Measurements from ENCODE around the gene ADAM10.

Gene ADAM10

DNA sequence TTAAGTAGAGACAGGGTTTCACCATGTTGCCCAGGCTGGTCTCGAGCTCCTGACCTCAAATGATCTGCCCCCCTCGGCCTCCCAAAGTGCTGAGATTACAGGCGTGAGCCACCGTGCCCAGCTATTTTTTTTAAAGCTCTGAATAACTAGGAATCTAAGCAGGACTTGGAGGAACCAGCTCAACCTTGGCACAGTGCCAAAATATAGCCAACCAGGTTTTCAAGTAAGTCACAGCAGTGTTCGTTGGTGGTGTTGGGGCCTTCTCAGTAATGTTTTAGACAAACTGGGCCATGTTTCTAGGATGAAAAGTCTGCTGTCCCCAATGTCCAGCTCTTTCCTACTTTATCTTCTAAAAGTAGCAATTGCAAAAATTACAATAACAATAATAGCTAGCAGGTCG is 6.4 kb upstream of the ADAM10 start:
- DNase-seq: no peak

DNA sequence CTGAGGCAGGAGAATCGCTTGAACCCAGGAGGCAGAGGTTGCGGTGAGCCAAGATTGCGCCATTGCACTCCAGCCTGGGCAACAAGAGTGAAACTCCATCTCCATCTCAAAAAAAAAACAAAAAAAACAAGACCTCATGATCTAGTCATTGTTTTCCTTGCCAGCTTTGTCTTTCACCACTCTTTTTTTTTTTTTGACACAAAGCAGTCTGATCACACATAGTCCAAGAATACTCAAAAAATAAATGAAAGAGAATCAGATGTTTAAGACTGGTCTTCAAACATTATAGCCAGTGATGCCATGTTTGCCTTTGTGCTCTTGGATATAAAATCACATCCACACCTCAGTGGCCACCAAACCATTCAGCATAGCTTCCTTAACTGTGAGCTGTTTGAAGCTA is 5.8 kb upstream of the ADAM10 start:
- DNase-seq: no peak

DNA sequence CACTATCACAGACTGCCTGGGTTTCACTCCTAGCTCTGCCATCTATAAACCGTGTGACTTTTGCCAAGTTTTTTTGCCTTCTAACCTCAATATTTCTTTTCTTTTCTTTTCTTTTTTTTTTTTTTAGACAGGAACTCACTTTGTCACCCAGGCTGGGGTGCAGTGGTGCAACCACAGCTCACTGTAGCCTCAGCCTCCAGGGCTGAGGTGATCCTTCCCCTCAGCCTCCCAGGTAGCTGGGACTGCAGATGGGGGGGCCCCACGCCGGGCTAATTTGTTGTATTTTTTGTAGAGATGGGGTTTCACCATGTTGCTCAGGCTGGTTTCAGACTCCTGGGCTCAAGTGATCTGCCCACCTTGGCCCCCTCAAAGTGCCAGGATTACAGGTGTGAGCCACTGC is 3.2 kb upstream of the ADAM10 start:
- DNase-seq: no peak

DNA sequence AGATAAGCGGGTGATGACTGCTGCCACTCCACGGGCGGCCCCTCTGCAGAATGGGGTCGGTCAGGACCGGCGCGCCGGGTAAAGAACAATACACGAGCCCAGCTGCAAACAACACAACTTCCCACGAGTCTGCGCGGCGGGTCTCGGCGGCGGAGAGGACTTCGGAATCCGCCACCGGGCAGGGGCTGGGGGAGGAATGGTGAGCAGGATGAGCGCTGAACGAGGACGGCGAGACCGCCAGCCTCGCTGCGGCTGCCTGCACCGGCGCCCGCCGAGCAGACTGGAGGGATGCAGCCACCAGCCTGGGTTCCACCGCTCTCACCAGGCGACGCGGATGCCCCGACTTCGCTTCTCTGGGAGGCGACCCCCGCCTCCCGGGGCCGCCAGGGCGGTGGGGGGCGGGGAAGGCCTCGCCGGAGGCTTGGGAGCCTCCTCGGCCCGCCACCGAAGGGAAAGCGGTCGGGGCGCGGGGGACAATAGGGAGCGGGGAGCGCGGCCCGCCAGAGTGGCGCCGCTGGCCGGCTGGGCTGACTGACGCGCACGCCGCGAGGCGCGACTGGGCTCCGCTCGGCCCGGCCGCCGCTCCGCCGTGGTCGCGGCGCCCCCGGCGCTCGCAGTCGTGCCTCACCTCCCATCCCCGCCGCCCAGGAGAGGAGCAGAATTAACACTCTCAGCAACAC is 515 bp downstream of the ADAM10 start:
- no peak for DNase-seq

DNA sequence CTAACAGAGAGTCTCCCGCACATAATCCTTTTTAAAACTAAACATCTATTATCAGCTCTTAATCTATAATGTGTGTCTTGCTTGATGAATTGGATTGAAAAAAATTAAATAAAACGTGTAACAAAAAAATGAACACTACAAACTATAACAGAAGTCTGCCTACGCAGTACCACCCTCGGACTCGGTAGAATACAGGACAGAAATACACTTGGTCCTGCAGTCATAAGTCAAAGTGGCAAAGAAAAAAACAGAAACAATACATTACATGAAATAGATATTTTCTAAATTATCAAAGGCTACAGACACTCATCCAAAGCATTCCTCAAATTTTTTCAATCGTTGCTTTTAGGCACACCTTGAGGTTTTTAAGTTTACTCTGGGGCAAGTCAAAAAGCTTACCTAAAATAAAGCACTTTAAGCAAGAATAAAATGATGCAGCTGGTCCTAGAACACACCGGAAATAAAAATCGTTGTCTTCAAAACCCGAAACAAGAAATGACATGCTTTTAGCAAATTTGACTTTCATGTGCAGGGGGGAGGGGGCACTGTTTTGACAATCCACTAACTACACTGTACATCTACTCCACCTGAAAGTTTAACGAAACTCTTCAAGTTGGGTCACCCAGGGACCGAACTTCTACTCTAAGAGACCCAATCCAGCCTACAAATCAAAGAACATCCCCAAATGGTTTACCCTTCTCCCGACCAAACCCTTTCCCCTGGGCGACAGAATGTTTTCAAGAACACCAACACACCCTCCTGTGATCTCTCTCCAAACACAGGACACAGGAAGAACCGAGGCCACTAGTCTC is 1.3 kb downstream of the ADAM10 start:
- DNase-seq: no peak

DNA sequence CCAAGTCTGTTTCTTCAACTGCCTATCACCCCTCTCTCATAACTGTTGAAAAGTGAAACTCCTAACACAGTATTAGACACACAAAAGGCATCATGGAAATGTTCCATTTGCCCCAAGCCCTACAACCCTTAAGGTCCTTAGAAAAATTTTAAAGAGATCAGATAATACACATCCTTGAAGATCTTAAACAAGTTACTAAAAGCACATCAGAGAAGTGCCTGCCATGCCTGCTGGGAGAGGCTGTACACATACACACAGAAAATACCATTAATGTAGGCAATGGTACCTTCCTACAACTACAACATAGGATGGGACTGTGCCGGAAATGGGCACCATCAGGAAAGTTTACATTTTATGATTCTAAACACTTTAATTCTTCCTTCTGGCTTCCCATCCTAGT is 3.3 kb downstream of the ADAM10 start:
- no peak for DNase-seq

DNA sequence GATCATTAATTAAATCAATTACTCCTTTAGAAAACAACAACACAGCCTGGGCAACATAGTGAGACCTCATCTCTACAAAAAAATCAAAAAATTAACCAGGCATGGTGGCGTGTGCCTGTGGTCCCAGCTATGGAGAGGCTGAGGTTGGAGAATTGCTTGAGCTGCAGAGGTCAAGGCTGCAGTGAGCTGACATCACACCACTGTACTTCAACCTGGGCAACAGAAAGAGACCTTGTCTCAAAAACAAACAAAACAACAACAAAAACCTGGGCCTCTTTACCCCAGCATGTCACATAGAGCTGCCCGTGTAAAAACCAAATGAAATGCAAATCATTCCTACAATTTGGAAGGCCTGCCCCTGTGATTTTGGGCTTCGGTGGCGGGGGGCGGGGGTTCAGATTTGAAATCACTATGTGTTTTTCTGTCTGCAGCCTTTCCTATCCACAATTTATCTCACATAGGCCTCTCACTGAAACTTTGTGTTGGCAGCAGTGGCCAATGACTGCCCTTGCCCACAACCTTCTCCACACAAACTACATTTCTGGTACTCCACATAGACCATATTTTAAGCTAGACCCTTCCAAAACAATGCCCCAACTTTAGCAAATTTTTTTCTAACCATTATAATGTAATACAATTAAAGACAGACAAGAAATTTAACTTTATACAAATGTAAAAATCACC is 6.5 kb downstream of the ADAM10 start:
- DNase-seq: no peak

DNA sequence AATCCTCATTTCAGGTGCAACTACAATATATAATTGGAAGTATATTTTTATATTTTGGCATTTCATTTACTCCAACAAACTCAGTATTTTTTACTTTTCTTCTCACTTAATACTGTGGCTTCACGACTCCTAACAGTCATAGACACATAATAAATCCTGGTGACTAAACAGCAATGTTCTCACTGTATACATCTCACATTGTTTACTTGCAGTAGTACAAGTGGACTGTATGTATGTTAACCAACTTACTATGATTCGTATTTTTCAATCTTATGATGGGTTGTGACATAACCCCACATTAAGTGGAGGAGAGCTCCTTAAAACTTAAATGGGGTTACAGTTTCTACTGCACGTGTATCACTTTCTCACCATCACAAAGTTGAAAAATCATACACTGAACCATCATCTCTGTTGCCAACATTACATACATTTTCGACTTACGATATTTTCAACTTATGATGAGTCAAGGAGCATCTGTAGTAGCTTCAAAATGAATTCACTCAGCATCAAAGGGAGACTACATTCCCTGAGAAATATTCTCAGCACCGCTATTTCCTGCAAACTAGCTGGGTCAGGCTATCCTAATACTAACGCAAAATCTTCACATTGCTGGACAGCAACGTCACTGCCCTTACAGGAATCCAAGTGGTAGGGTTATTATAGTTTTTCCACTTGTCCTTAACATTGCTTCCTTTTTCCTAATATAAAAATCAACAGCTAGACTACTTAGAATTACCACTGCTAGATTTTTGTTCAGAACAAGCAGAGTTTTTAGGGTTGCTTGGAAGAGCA is 7.3 kb downstream of the ADAM10 start:
- DNase-seq: no peak

DNA sequence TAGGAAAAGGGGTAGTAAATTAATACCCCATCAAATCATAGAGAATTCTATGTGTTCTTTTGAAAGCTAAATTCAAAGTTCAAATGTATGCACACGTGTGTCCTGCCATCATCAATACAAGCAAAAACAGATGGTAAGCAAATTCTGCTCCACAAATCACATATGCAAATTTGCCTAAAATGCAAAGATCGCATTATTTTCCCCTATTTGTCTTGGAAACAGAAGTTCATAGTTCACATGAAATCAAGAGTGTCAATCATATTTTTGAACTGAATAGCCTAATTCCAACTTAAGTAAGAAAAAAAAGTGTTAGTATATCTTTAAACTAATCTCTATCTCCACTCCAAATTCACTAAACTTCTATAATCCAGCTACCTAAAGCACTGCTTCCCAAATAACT is 8.5 kb downstream of the ADAM10 start:
- DNase-seq: no peak

DNA sequence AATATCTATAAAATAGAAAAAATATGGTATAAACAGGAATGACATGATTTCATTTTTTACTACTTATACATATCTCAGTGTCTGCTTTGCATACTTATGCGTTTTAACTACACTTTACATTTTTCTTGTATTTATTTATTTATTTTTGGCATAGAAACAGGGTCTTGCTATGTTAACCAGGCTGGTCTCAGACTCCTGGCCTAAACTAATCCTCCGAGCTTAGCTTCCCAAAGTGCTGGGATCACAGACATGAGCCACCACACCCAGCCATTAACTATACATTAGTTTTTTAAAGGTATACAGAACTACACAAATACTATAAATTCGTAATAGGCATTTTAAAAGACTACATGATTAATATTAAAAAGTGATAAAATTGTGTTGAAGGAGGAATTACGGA is 9.1 kb downstream of the ADAM10 start:
- no peak for DNase-seq

DNA sequence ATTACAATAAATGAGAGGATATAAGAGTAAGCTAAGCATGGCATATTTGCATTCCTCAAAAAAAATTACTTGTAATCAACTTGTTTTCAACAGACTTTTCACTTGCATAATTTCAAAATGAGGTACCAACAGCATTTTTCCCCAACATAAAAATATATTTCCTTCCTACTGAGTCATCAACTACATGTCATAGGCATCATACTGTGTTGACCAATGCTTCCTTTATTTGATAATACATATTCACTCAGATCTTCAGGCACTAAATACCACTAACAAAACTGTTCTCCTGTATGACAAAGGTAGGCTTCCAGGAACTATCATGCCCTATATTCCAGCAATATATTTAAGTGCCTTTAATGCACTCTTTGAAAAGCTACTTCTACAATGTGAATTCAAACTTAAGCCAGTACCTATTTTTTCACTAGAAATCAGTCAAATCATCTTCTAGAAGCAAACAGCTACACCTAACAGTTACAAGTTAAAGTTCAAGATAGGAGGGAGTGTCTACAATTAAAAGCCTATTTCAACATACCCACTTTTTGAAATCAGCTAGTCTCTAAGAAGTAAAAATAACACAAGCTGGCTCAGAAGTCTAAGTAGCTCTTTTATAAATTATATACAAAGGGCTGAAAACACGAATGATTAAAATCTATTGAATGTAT is 11.3 kb downstream of the ADAM10 start:
- DNase-seq: no peak

DNA sequence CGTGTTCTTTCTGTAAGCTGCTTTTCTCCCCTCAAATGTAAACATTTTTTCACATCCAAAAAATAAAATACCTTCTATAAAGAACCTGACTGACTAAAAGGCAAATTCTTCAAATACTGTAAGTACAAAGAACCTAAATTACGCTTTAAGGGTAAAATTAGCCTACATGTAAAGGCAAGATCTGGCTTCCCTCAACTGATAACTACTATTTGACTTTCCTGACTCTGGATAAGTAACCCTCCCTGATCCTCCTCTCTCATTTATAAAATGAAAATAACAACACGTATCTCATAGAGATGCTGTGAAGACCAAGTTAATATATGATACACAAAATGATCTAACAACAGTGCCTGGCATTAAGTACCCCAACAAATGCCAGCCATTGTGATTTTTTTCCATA is 12.2 kb downstream of the ADAM10 start:
- no peak for DNase-seq

DNA sequence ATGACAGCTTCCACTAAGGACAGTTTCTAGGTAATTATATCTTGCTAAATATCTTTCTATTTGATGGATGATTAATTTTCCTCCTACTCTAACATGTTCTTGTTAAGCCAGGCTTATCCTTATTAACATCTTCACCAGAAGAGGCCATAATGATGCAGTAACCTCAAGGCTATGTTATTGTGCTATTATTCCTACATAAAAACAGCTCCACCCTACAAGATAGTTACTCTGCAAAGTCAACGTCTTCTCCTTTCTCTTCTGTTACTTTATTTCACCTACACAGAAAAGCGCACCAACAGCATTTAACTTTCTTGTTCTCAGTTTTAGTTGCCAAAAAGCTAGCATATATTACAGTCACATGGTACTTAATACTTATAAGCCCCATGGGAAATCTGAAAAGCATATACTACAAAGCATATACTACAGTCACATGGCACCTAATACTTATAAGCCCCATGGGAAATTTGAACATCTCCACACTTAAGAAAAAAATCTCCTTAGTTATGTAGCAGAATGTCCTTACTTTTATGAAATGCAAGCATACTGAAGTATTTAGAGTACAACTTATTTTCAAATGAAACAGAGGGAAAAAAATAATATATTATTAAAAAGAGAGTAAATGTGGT is 13.4 kb downstream of the ADAM10 start:
- DNase-seq: no peak

DNA sequence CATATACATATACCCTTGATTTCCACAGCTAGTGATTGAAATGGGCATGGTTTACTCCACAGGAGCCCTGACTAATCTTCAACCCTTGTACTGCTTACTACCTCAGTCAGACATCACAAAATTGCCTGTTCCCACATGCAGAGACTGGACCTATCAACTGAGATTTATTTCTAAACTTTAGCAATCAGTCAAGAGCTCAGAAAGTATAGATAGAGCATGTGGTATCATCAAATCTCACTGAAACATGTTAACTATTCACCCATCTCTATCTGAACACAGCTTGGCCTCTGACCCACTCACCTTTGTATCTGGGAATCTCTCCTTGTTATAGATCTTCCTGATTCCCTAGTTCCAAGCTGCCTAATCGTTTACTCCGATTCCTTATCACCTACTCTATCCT is 14.6 kb downstream of the ADAM10 start:
- DNase-seq: no peak

DNA sequence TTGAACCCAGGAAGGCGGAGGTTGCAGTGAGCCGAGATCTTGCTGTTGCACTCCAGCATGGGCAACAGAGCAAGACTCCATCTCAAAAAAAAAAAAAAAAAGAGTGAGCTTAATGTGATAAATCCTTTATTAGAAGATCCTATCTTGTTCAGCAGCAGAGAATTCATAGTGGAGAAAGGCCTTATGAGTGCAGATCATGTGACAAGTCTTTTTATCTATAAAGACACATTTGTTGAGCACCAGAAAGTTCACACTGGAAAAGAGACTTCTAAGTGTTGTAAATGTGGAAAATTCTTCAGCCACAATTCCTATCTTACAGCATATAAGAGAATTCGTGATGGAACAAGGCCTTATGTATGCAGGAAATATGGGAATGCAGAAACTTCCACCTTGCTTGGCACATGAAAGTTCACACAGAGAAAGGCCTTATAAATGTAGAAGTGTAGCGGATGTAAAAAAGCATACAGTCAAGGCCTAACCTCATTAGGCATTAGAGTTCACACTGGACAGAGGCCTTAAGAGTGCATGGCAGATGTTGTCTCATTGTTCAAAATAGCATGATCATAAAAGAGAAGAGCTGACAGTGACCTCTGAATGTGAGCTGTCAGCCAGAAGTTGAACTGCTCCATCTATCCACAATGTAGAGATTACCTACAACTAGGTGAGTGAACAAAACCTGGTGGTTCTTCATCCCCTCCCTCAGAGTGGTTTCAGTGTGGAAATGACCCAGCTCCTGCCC is 16.7 kb downstream of the ADAM10 start:
- no peak for DNase-seq

DNA sequence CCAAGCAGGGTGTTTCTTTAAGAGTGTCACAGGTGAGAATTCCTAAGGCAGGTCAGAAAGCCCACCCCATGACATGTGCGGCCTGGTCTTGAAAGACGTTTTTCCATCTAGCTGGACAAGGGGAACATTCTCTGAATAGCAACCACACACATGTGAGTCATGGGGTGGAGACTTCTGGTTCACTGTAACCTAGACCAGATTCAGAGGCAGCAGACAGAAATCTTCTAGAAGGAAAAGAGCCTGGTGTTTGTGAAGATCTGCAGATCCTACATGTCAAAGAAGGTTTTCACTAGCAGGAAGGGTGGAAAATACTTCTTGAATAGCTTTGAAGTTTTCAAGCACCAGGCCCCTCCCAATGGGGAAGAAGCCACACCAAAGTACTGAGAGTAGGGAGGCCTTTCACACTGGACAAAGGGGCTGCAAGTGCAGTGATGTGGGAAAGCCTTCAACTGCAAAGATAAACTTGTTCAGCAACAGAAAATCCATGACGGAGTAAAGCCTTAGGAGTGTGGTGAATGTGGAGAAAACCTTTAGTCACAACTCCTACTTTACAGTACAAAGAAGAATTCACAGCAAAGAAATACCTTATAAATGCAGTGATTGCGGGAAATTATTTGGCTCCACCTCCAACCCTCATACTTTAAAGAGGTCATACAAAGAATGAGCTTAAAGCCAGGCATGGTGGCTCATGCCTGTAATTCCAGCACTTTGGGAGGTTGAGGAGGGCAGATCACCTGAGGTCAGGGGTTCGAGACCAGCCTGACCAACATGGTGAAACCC is 17.6 kb downstream of the ADAM10 start:
- no peak for DNase-seq

DNA sequence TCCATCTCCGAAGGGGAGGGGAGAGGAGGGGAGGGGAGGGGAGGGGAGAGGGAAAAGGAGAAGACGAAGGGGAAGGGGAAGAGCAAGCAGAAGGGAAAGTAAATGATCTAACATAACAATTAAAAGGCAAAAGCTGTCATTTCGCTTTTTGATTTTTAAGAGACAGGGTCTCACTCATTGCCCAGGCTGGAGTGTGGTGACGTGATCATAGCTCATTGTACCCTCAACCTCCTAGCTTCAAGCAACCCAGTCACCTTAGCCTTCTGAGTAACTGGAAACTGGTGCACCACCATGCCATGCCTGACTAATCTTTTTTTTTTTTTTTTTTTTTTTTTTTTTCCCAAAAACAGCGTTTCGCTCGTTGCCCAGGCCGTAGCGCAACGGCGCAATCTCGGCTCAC is 22.6 kb downstream of the ADAM10 start:
- DNase-seq: no peak

DNA sequence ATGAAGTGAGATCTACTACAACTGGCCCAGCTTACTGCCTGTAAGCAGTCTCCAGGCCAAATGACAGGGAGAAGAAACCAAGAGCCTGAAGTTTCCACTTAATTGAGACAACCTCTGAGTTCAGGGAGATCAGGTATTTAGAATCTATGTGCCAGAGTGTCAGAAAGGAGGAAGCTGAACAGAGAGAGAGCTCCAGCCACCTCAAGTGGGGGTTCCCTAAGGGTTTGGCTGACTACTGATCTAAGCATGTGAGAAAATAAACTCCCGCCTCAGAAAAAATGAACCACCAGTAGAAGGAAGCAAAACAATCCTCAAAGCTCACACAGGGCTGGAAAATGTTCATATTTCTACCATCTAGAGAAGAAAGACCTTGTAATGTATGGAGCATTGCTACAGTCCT is 25.0 kb downstream of the ADAM10 start:
- DNase-seq: peak; percentile 30

DNA sequence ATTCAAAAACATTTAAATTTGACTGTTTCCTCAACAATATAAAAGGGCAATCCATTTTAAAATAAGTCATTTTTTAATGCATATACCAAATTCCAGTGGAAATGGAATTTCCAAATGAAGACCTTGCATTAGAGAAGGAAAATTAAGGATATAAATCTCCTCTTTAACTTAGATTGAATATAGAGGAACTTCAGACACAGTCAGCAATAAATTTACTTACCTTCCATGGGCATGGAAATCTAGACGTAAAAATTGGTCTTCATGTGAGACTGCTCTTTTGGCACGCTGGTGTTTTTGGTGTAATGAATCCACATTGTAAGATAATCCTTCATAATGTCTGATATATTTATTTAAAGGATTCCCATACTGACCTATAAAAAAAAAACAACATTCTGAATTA is 32.1 kb downstream of the ADAM10 start:
- no peak for DNase-seq

DNA sequence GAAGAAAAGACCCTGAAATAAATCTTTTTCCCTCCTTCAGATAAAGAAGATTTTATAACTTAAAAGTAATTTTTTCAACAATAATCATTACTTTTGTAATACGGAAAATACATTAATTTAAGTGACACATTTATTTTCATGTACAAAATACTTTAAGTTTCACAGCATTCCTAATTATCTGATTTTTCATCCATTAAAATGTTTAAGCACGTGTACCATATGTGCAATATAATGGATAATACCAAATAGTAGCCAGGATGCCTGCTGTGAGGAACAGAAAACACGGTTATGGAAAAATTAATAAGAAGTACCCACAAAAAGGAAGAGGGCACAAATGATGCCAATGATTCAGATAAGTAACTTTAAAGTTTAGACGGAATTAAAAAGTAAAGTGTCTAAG is 33.5 kb downstream of the ADAM10 start:
- DNase-seq: no peak

All from DMS79 (cell line).